Nephron progenitor cell (in vitro differentiated cells): ENCODE data around the gene GALNT16.
A peak's percentile ranks its signal among the peaks of the same experiment; 100 is the strongest.
"Not testable (repeated sequence)": the region's sequence is repeated elsewhere in the genome, so short reads cannot be mapped to it uniquely, and the experiment has no call there.

ENCODE experiments used
- DNase-seq: peaks from one replicate; pipeline ENCODE4 v3.0.0; 2021
- H3K27ac Mint-ChIP-seq: 2 replicates; pipeline ENCODE4 v1.8.0; 2021; ENCODE audit warnings: mild to moderate bottlenecking, moderate library complexity, mixed read lengths
- H3K27me3 Mint-ChIP-seq: 2 replicates; pipeline ENCODE4 v1.8.0; 2021; ENCODE audit warnings: mild to moderate bottlenecking, low read depth, mixed read lengths; ENCODE audit not compliant: poor library complexity
- H3K36me3 Mint-ChIP-seq: 2 replicates; pipeline ENCODE4 v1.8.0; 2021; ENCODE audit warnings: low read depth, mixed read lengths
- H3K4me1 Mint-ChIP-seq: 2 replicates; pipeline ENCODE4 v1.8.0; 2021; ENCODE audit warnings: mixed read lengths
- H3K4me3 Mint-ChIP-seq: 2 replicates; pipeline ENCODE4 v1.8.0; 2021; ENCODE audit warnings: mild to moderate bottlenecking, moderate library complexity, mixed read lengths
- H3K9me3 Mint-ChIP-seq: 2 replicates; pipeline ENCODE4 v1.8.0; 2021; ENCODE audit warnings: mild to moderate bottlenecking, moderate library complexity, mixed read lengths
- TF ChIP-seq, protein P1 (sequence below): fragments of 200-600 bp; sonication (generic); IDR thresholded peaks from 2 replicates; pipeline ENCODE4 v1.5.0; 2021; ENCODE audit warnings: antibody characterized with exemption

Gene GALNT16

DNA sequence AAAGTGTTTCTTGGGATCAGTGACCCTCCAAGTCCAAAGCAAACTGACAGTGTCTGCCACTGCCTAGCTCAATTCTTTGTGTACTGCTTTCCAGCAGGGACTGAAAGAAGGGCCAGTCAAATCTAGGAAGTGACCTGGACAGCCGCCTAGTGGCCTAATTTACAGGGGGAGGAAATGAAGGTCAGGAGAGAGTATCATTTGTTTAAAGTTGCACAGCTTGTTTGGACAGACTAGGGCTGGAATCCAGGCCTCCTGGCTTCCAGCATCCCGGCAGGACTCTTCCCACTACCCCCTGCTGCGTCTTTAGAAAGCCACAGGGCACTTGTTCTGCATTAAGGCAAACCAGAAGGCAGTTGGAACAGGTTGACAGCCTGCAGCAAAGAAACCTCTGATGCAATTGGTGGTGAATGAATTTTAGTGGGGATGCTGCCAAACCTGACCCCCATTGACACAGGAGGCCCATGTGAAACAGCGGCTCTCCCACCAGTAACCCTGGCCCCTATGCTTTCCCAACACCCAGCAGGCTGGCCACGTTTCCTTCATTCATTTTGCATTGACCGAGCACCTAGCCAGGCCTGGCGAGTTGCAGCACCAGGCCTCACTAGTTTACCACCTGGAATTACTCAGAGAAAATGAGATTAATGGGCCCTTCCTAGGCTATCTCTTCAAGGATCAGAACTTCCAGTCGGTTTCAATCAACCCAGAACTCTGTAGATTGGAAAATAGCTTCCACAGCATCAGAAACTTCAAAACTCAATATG is 28.2 kb downstream of the GALNT16 start:
- Mint-ChIP-seq H3K27ac (peak overlapping the region; percentile 18), H3K27me3 (no peaks in the 10 kb centered on the region), H3K4me3 (peak overlapping the region; percentile 41), H3K9me3 (no peaks in the 10 kb centered on the region), H3K36me3 (no peaks in the 10 kb centered on the region), H3K4me1 (peaks cover 33% of the 10 kb centered on the region)
- peak; percentile 23 for DNase-seq
- TF ChIP-seq, protein P1, sequence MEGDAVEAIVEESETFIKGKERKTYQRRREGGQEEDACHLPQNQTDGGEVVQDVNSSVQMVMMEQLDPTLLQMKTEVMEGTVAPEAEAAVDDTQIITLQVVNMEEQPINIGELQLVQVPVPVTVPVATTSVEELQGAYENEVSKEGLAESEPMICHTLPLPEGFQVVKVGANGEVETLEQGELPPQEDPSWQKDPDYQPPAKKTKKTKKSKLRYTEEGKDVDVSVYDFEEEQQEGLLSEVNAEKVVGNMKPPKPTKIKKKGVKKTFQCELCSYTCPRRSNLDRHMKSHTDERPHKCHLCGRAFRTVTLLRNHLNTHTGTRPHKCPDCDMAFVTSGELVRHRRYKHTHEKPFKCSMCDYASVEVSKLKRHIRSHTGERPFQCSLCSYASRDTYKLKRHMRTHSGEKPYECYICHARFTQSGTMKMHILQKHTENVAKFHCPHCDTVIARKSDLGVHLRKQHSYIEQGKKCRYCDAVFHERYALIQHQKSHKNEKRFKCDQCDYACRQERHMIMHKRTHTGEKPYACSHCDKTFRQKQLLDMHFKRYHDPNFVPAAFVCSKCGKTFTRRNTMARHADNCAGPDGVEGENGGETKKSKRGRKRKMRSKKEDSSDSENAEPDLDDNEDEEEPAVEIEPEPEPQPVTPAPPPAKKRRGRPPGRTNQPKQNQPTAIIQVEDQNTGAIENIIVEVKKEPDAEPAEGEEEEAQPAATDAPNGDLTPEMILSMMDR = peak; percentile 34

DNA sequence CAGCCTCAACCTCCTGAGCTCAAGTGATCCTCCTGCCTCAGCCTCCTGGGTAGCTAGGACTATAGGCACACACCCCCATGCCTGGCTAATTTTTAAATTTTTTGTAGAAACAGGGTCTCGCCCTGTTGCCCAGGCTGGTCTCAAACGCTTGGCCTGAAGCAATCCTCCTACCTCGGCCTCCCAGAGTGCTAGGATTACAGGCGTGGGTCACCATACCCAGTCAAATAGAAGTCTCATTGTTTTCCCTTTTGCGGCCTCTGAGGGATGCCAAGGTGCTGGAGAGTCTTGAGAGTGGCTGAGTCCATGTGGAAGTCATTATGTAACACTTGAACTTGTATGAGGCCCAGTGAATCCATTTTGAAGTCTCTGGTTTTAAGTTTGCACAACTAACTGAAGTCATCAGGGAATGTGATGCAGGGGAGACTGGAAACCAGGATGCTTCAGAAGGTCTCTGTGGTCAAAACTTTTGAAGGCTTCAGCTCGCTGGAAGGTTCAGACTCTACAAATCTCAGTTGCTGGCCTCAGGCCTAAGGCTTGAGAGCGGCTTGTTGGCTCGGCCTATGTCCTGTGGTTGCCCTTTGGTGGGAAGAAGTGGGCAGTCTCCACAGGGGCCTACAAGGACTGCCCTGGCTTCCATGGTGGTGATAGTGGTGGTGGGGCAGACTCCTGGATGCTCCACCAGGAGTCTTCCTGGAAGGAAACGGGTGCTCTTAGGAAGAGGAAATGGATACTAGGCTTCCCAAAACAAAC is 29.2 kb downstream of the GALNT16 start:
- TF ChIP-seq, protein P1 = no peak
- DNase-seq = no peak
- Mint-ChIP-seq H3K4me3 (no peak overlapping the region), H3K9me3 (no peaks in the 10 kb centered on the region), H3K4me1 (peaks cover 33% of the 10 kb centered on the region), H3K36me3 (no peaks in the 10 kb centered on the region), H3K27ac (no peak overlapping the region), H3K27me3 (no peaks in the 10 kb centered on the region)

DNA sequence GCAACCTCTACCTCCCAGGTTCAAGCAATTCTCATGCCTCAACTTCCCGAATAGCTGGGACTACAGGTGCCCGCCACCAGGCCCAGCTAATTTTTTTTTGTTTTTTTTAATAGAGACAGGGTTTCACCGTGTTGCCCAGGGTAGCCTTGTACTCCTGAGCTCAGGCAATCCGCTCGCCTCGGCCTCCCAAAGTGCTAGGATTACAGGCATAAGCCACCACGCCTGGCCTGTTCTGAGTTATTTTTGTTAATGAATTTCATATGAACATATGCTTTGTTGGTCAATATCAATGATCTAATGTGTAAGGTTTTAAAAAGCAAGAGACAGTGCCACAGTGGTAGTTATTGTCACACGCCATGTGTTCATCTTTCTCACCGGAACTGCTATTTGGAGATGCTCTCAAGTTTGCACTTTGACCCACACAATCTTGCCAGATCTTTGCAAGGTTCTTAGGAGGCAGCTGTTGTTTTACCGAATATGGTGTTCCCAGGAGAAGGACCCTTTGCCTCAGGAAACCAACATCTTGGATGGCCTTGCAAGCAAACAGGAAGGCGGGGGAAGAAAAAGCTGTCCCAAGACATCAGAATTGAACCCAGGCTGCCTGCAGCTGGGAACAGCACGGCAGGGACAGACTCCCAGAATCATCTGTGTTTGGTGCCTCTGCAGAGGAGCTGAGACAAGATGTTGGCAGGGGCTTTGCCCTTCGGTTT is 30.0 kb downstream of the GALNT16 start:
- no peak overlapping the region for H3K4me3 Mint-ChIP-seq
- no peaks in the 10 kb centered on the region for H3K36me3 Mint-ChIP-seq
- H3K9me3 Mint-ChIP-seq = no peaks in the 10 kb centered on the region
- no peak overlapping the region for H3K27ac Mint-ChIP-seq
- H3K4me1 Mint-ChIP-seq = peaks cover 33% of the 10 kb centered on the region
- TF ChIP-seq, protein P1 = no peak
- no peaks in the 10 kb centered on the region for H3K27me3 Mint-ChIP-seq
- DNase-seq = no peak

DNA sequence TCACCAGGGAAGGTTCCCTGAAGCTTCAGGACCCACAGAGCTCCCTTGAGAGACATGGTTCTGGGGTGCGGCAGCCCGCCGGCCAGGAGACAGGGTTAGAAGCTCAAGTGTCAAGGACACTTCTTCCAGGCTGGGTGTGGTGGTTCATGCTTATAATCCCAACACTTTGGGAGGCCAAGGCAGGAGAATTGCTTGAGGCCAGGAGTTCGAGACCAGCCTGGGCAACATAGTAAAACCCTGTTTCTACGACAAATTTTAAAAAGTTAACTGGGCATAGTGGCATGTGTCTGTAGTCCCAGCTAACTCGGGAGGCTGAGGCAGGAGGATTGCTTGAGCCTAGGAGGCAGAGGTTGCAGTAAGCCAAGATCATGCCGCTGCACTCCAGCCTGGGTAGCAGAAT is 30.9 kb downstream of the GALNT16 start:
- not testable (repeated sequence) for H3K27me3 Mint-ChIP-seq, H3K36me3 Mint-ChIP-seq, H3K9me3 Mint-ChIP-seq, H3K27ac Mint-ChIP-seq, H3K4me3 Mint-ChIP-seq, DNase-seq
- H3K4me1 Mint-ChIP-seq = peaks cover 33% of the 10 kb centered on the region

DNA sequence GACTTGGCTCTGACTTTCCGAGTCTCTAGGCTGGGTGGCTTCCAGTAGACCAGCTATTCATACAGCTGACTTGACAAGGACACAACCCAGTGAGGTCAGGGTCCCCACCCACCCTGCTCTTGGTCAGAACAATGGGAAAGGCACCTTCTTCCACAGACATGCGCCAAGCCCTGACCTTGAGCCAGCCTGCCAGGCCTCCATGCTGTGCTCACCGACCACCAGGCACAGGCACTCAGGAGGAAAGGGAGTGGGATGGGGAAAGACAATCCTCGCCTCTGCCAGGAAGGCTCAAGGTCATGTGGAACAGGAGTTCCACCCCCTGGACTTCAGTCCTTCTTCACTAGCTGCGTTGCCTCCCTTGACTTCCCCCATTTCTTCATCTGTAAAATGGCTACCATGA is 31.4 kb downstream of the GALNT16 start:
- Mint-ChIP-seq H3K4me3 (no peak overlapping the region), H3K27ac (no peak overlapping the region)
- DNase-seq = no peak

More for the DNA sequence above, 31.4 kb downstream of the GALNT16 start:
- H3K36me3 Mint-ChIP-seq = no peaks in the 10 kb centered on the region
- TF ChIP-seq, protein P1 = no peak
- no peaks in the 10 kb centered on the region for H3K9me3 Mint-ChIP-seq
- peaks cover 33% of the 10 kb centered on the region for H3K4me1 Mint-ChIP-seq
- peaks cover under 1% of the 10 kb centered on the region for H3K27me3 Mint-ChIP-seq
